ENCODE data around the gene FAXDC2.

Gene FAXDC2

GRCh38 chr5:154857530-154858296, 7.3 kb upstream of the FAXDC2 start (continued):
- TF ChIP-seq ZNF155 (tag by site-specific recombination; IDR thresholded peaks at IDR 0.05) = no peak
- TF ChIP-seq ZSCAN18 (tag by site-specific recombination; IDR thresholded peaks at IDR 0.05) = no peak
- 0 out of 2 replicates have a peak, but pooled peaks have one; percentile 41 for TF ChIP-seq BCL11A (tag by site-specific recombination; IDR thresholded peaks at IDR 0.05; ENCODE audit: low read depth)
- peak; percentile 99 for TF ChIP-seq ZBTB8A (tag by site-specific recombination; IDR thresholded peaks at IDR 0.05)
- peak; percentile 77 for TF ChIP-seq KLF1 (tag by site-specific recombination; IDR thresholded peaks at IDR 0.05)
- 0 out of 2 replicates have a peak, but pooled peaks have one; percentile 44 for TF ChIP-seq ZFP37 (tag by site-specific recombination; IDR thresholded peaks at IDR 0.05)
- TF ChIP-seq ZNF529 (tag by site-specific recombination; IDR thresholded peaks at IDR 0.05; ENCODE audit: insufficient replicate concordance) = no peak
- TF ChIP-seq ZNF747 (tag by site-specific recombination; IDR thresholded peaks at IDR 0.05) = no peak
- TF ChIP-seq HOXA7 (CRISPR knock-in tag; IDR thresholded peaks at IDR 0.05; ENCODE audit: borderline replicate concordance) = no peak
- no peak for TF ChIP-seq ZNF621 (tag by site-specific recombination; IDR thresholded peaks at IDR 0.05)
- no peak for TF ChIP-seq ZNF175 (tag by site-specific recombination; IDR thresholded peaks at IDR 0.05)
- TF ChIP-seq ZNF600 (tag by site-specific recombination; IDR thresholded peaks at IDR 0.05) = no peak; the same call in 1 of the 2 replicates
- no peak for TF ChIP-seq ZNF549 (tag by site-specific recombination; IDR thresholded peaks at IDR 0.05)
- no peak for TF ChIP-seq ZNF138 (tag by site-specific recombination; IDR thresholded peaks at IDR 0.05; ENCODE audit: borderline replicate concordance)
- TF ChIP-seq ZFP69B (tag by site-specific recombination; IDR thresholded peaks at IDR 0.05) = no peak
- TF ChIP-seq ZNF266 (tag by site-specific recombination; IDR thresholded peaks at IDR 0.05; ENCODE audit: low read depth) = no peak
- TF ChIP-seq KLF9 (tag by site-specific recombination; IDR thresholded peaks at IDR 0.05; ENCODE audit: low read depth) = peak; percentile 99
- no peak for TF ChIP-seq ZNF555 (tag by site-specific recombination; conservative IDR thresholded peaks at IDR 0.05)
- no peak for TF ChIP-seq INSM2 (tag by site-specific recombination; IDR thresholded peaks at IDR 0.05)
- peak; percentile 79 for TF ChIP-seq EGR2 (tag by site-specific recombination; IDR thresholded peaks at IDR 0.05; ENCODE audit: low read depth)
- no peak for TF ChIP-seq ZNF221 (tag by site-specific recombination; IDR thresholded peaks at IDR 0.05; ENCODE audit: borderline replicate concordance)
- TF ChIP-seq ZNF785 (tag by site-specific recombination; IDR thresholded peaks at IDR 0.05) = no peak
- peak; percentile 12; the same call in 1 of the 2 replicates for TF ChIP-seq ZNF391 (tag by site-specific recombination; IDR thresholded peaks at IDR 0.05; ENCODE audit: borderline replicate concordance, low read depth)
- no peak for TF ChIP-seq YY2 (tag by site-specific recombination; IDR thresholded peaks at IDR 0.05)
- TF ChIP-seq WT1 (tag by site-specific recombination; IDR thresholded peaks at IDR 0.05) = peak; percentile 54
- TF ChIP-seq ZNF404 (tag by site-specific recombination; IDR thresholded peaks at IDR 0.05) = no peak
- TF ChIP-seq TRIM28 (IDR thresholded peaks at IDR 0.05; ENCODE audit: borderline replicate concordance, low read length) = no peak
- no peak for TF ChIP-seq HOXC10 (CRISPR knock-in tag; IDR thresholded peaks at IDR 0.05)
- TF ChIP-seq ZNF16 (tag by site-specific recombination; IDR thresholded peaks at IDR 0.05; ENCODE audit: low read depth) = no peak
- peak; percentile 77 for TF ChIP-seq ZBTB20 (tag by site-specific recombination; IDR thresholded peaks at IDR 0.05)
- no peak for TF ChIP-seq ZNF433 (tag by site-specific recombination; IDR thresholded peaks at IDR 0.05; ENCODE audit: low read depth)
- no peak for TF ChIP-seq YY1 (tag by site-specific recombination; IDR thresholded peaks at IDR 0.05)
- no peak for TF ChIP-seq ZNF148 (tag by site-specific recombination; IDR thresholded peaks at IDR 0.05; ENCODE audit: borderline replicate concordance)
- TF ChIP-seq ZNF660 (tag by site-specific recombination; IDR thresholded peaks at IDR 0.05) = no peak
- no peak for TF ChIP-seq ZNF18 (tag by site-specific recombination; IDR thresholded peaks at IDR 0.05)
- TF ChIP-seq ZNF366 (tag by site-specific recombination; conservative IDR thresholded peaks at IDR 0.05) = 0 out of 2 replicates have a peak, but pooled peaks have one; percentile 42

Data from HEK293 (cell line).